ENCODE results near the gene TTLL7.

The TTLL7 gene, protein sequence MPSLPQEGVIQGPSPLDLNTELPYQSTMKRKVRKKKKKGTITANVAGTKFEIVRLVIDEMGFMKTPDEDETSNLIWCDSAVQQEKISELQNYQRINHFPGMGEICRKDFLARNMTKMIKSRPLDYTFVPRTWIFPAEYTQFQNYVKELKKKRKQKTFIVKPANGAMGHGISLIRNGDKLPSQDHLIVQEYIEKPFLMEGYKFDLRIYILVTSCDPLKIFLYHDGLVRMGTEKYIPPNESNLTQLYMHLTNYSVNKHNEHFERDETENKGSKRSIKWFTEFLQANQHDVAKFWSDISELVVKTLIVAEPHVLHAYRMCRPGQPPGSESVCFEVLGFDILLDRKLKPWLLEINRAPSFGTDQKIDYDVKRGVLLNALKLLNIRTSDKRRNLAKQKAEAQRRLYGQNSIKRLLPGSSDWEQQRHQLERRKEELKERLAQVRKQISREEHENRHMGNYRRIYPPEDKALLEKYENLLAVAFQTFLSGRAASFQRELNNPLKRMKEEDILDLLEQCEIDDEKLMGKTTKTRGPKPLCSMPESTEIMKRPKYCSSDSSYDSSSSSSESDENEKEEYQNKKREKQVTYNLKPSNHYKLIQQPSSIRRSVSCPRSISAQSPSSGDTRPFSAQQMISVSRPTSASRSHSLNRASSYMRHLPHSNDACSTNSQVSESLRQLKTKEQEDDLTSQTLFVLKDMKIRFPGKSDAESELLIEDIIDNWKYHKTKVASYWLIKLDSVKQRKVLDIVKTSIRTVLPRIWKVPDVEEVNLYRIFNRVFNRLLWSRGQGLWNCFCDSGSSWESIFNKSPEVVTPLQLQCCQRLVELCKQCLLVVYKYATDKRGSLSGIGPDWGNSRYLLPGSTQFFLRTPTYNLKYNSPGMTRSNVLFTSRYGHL

DNA sequence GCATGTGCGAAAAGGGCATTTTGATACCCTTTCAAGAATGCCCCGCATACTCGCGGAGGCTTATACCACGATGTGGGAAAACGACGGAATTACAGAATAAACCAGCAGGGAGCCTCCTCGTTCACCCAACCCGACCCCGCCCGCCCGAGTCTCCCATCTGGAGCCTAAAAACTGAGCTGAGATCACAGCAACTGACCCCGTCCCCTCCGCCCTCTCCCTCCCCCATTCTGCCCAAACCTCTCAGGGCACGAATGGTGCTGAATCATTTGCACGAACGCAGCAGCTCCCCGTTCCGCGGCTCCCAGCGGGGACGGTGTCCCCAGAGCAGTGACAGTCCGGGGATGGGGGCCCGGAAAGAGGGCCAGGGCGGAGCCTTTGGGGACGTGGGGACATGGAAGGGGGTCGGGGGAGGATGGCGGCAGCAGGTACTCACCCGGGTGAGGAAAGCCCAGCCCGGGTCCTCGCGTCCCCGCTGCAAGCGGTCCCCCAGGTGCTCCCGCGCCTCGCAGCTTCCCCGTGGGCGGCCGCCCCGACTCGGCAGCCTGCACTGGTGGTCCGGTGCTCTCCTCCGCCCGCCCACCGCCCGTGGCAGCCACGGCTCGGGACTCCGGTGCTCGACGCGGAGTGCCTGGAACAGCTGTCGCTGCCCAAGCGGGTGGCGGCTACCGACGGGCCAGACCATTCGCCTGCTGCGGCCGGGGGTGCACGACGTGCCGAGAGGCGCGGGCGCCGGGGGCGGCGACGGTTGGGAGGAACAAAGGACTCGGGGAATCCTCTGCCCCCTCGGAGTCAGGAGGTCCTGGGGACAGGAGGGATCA is at the start of gene TTLL7:
TTLL7 (minus strand) TSS at position 635 of the 818 bp plus-strand sequence. CDS start 46,921 bp downstream, outside the sequence.
- peak; percentile 85 for DNase-seq (ENCODE audit: low spot score)

GRCh38 chr1:84042461-84042860 is 43.5 kb upstream of the TTLL7 start:
- DNase-seq (ENCODE audit: low spot score) = no peak

DNA sequence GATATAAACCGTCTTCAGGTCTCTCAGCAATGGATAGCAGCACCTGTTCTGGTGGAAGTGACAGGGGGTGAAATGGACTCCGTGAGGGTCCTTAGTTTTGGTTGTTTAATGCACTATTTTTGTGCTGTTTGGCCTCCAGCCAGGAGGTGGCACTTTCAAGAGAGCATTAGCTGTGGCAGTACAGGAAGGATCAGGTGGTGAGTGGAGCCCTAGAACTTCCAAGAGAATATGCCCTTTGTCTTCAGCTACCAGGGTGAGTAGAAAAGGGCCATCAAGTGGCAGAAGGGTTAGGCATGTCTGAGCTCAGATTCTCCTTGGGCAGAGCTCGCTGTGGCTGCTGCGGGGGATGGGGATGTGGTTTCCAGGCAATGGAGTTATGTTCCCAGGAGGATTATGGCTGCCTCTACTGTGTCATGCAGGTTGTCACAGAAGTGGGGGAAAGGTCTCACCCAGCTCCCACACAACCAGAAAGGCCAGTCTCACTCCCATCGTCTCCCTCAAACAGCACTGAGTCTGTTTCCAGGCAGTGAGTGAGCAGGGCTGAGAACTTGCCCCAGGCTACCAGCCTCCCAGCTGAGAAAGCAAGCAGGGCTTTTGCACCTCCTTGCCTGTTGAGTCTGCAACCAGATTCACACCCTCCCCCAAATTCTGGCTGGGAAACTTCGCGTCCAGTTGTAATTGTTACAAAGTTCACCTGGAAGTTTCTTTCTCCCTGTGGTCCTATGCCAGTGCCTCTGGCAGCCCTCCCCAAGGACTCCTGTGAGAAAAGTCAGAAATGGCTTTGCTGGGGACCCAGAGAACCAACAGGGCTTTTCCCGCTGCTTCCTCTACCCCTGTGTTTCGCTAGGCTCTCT is 39.1 kb upstream of the TTLL7 start:
- no peak for DNase-seq (ENCODE audit: low spot score)

DNA sequence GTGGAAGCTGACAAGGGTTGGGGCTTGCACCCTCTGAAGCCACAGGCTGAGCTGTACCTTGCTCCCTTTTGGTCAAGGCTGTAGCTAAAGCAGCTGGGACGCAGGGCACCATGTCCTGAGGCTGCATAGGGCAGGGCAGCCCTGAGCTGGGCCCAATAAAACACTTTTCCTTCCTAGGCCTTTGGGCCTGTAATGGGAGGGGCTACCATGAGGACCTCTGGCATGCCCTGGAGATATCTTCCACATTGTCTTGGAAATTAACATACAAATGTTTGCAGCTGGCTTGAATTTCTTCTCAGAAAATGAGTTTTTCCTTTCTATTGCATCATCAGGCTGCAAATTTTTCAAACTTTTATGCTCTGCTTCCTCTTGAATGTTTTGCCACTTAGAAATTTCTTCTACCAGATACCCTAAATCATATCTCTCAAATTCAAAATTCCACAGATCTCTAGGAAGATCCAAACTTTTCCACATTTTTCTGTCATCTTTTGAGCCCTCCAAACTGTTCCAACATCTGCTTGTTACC is 32.9 kb upstream of the TTLL7 start:
- no peak for DNase-seq (ENCODE audit: low spot score)

DNA sequence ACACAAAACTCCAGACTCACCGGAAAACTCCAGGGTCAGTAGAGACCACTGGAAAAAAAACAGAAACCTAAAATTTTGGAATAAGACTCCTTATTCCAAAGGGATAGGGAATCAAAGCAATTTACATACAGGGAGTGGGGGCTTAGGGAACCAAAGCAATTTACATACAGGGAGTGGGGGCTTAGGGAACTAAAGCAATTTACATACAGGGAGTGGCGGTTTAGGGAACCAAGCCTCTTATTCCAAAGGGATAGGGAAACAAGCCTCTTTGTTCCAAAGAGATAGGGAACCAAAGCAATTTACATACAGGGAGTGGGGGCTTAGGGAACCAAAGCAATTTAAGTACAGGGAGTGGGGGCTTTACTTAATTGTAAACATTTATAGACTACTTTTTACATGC is 28.4 kb upstream of the TTLL7 start:
- peak; percentile 5 for DNase-seq (ENCODE audit: low spot score)

- no peak for DNase-seq (ENCODE audit: low spot score)
These were observed 27.0 kb upstream of the TTLL7 start for GRCh38 chr1:84025966-84026365.

DNA sequence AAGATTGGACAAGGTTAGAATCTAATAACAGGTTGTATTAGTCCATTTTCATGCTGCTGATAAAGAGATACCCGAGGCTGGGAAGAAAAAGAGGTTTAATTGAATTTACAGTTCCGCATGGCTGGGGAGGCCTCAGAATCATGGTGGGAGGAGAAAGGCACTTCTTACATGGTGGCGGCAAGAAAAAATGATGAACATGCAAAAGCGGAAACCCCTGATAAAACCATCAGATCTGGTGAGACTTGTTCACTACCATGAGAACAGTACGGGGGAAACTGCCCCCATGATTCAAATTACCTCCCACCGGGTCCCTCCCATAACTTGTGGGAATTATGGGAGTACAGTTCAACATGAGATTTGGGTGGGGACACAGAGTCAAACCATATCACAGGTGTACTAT is 22.9 kb upstream of the TTLL7 start:
- DNase-seq (ENCODE audit: low spot score) = no peak

GRCh38 chr1:84020151-84020550 is 21.2 kb upstream of the TTLL7 start:
- DNase-seq (ENCODE audit: low spot score) = no peak

DNA sequence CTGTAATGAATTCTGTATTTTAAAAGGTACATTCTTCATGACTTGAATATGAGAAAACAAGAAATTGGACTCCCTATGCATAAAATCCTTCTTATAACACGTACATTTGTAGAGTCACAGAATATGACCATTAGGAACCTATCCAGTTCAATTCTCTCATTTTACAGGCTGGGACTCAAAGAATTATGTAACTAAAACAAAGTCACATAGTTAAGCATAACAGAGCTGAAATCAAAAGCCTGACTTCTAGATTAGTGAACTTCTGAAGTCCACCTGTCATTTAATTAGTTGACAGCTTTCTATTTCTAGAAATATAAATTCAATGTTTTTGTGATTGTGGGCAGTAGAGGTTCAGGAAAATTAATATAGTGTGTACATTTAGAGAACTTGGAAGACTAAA is 20.3 kb upstream of the TTLL7 start:
- DNase-seq (ENCODE audit: low spot score) = no peak

- DNase-seq (ENCODE audit: low spot score) = no peak
These were observed 14.8 kb upstream of the TTLL7 start for GRCh38 chr1:84013708-84014107.

DNA sequence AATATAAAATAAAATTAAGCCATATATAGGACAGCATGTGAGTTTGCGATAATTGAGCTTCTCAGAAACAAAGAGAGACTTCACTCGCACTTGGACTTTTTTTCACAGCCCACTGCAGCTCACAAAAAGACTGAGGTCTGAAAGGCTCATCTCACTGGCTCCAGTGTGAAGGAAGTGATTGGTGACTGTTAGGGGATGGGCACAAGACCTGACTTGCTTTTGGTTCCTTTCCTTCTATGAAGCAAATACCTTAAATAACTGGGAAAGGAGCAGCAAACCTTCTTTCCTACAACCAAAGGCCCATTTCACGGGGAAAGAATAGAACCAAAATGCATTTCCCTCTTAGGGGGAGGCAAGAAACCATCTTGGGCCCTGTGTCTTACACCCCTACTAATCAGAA is 13.1 kb upstream of the TTLL7 start:
- DNase-seq (ENCODE audit: low spot score) = no peak

DNA sequence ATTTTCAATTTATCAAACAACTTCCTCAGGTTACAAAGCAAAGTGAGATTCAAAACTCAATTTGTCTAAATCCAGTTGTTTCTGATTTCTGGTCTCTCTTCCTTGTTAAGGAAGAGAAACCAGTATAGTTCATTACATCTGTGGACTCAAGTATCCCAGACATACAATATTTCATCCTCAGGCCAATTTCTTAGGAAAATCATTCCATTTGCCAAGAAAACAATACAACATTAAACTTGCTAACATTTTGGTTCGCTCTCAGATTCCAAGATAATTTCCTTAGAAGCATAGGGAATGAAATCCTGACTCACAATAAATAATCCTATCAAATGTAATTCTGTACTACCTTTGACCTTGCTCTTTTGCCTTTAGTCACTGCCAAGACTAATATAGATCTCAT is 11.2 kb upstream of the TTLL7 start:
- DNase-seq (ENCODE audit: low spot score) = no peak

GRCh38 chr1:84008631-84009030 is 9.7 kb upstream of the TTLL7 start:
- DNase-seq (ENCODE audit: low spot score) = no peak

DNA sequence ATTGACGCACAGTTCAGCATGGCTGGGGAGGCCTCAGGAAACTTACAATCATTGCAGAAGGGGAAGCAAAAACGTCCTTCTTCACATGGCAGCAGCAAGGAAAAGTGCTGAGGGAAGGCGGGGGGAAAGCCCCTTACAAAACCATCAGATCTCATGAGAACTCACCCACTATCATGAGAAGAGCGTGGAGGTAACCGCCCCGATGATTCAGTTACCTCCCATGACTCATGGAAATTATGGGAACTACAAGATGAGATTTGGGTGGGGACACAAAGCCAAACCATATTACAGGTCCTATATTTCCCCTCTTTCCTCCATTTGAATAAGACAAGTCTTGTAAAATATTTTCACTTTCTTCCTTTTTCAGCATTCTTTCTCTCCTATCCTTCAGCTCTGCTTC is 7.7 kb upstream of the TTLL7 start:
- DNase-seq (ENCODE audit: low spot score) = no peak

- DNase-seq (ENCODE audit: low spot score) = no peak
These were observed 2.6 kb upstream of the TTLL7 start for GRCh38 chr1:84001501-84001900.

DNA sequence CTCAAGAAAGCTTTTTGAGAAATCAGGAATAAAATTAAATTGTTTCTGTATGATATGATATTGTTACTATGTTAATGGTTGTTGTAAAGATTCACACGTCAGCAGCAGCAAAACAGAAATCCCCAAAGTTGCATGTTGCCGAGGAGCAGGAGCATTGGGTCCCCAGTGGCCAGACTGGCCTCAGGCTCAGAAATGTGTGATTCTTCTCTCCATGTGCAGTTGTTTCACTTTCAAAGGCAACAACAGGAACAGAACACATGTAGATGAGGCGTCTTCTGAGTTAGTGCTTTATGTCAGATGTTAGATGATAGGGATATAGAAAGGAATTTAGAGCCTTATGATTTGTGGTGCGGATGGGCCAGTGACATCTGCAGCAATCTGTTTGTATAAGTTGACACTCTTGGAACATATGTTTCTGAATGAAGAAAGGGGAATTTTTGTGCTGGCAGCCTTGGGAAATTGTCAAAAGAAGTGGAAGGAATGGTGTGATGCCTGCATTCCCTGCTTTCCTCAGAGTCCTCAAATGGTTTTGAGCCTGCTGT is 2.1 kb upstream of the TTLL7 start:
- no peak for DNase-seq (ENCODE audit: low spot score)

GRCh38 chr1:84000196-84000885 is 1.4 kb upstream of the TTLL7 start:
- DNase-seq (ENCODE audit: low spot score) = no peak

DNA sequence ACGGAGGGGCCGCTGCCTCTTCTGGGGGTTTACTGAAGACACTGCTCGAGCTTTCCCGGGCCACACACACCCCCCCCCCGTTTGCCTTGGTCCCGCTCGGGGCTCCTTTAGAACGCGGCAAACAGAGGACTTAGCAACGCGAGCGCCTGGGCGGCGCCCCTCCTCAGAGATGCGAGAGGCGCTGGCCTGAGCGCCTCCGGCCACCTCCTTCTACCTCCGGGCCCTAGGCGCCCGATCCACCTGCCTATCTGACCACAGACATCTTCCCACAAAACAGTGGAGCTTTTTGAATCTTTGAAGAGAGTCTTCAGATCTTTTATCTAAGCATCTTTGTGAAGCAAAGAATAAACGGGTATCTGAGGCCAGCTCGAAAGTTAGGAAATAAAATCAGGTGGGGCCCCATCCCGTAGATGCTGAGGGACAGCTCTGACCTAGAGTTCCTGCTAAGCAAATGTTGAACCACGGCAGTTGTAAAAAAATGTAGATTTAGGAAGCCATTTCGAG is 436 bp upstream of the TTLL7 start:
- DNase-seq (ENCODE audit: low spot score) = peak; percentile 83

GRCh38 chr1:83998205-83998497 is 781 bp downstream of the TTLL7 start:
- DNase-seq (ENCODE audit: low spot score) = no peak

DNA sequence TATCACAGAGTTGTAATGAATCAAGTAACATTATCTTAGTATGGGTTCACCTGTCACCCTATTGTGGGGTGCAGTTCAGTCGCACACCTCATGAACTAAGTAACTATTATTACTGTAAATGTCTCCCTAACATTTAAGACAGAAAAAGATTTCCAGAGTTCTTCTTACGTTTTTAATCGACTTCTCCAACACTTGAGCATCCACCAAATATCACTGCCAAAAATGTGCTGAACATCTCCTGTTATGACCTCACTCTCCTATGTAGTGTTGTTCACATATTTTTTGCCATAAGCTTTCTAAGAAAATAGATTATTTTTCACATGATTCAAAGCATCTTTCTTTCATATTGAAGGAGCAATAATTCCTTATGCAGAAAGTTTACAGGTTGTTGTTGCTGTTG is 1.3 kb downstream of the TTLL7 start:
- no peak for DNase-seq (ENCODE audit: low spot score)
